Neuronal stem cell (in vitro differentiated cells): Measurements from ENCODE around the gene CRYGA.

Source experiments
- DNase-seq: peaks from one replicate; pipeline ENCODE4 v3.0.0-alpha.2; 2013; ENCODE audit warnings: low spot score
- H2AFZ ChIP-seq: one replicate; pipeline ENCODE4 v1.6.1; 2013; ENCODE audit warnings: mild to moderate bottlenecking, low read length, inconsistent platforms
- H2AK5ac ChIP-seq: 2 replicates; pipeline ENCODE4 v1.6.1; 2013; ENCODE audit warnings: low read depth, mild to moderate bottlenecking, inconsistent platforms, low read length, moderate library complexity, mixed read lengths
- H2BK120ac ChIP-seq: 2 replicates; pipeline ENCODE4 v1.6.1; 2013; ENCODE audit warnings: low read depth, mild to moderate bottlenecking, inconsistent platforms, low read length, moderate library complexity, mixed read lengths
- H2BK12ac ChIP-seq: one replicate; pipeline ENCODE4 v1.6.1; 2013; ENCODE audit warnings: low read length, inconsistent platforms
- H2BK15ac ChIP-seq: 2 replicates; pipeline ENCODE4 v1.6.1; 2013; ENCODE audit warnings: mild to moderate bottlenecking, low read length, inconsistent platforms, mixed read lengths
- H2BK5ac ChIP-seq: one replicate; pipeline ENCODE4 v1.6.1; 2013; ENCODE audit warnings: inconsistent platforms, mild to moderate bottlenecking, low read length, moderate library complexity
- H3K14ac ChIP-seq: one replicate; pipeline ENCODE4 v1.6.1; 2013; ENCODE audit warnings: low read length, inconsistent platforms
- H3K18ac ChIP-seq: 2 replicates; pipeline ENCODE4 v1.6.1; 2013; ENCODE audit warnings: low read length, inconsistent platforms
- H3K23ac ChIP-seq: 2 replicates; pipeline ENCODE4 v1.6.1; 2013; ENCODE audit warnings: low read depth, mild to moderate bottlenecking, mixed read lengths, low read length, inconsistent platforms; ENCODE audit not compliant: poor library complexity
- H3K27ac ChIP-seq: replicated peaks from 3 replicates; pipeline ENCODE4 v1.5.1; 2013; ENCODE audit warnings: low read length, inconsistent platforms
- H3K27me3 ChIP-seq, 3 experiments: 2 replicates each; pipeline ENCODE4 v1.6.1; 2013; ENCODE audit warnings: low read length in 3 of 3, mild to moderate bottlenecking in 2 of 3, inconsistent platforms in 1 of 3, low read depth in 1 of 3, mixed read lengths in 1 of 3, moderate library complexity in 1 of 3; ENCODE audit not compliant: control insufficient read depth in 3 of 3, insufficient read depth in 3 of 3
- H3K36me3 ChIP-seq, 2 donors: replicated peaks in 1 of 2; 2 replicates each; pipeline ENCODE4 v1.6.1; 2013; ENCODE audit warnings: low read length in 2 of 2; ENCODE audit not compliant: control insufficient read depth in 2 of 2, insufficient read depth in 2 of 2
- H3K4ac ChIP-seq: 2 replicates; pipeline ENCODE4 v1.6.1; 2013; ENCODE audit warnings: inconsistent platforms, mild to moderate bottlenecking, low read length, moderate library complexity
- H3K4me1 ChIP-seq, 2 donors: 1 replicate in 1 of 2; 2 replicates in 1 of 2; pipeline ENCODE4 v1.6.1; 2013; ENCODE audit warnings: low read length in 2 of 2, low read depth in 1 of 2; ENCODE audit not compliant: control insufficient read depth in 2 of 2, insufficient read depth in 1 of 2
- H3K4me2 ChIP-seq: one replicate; pipeline ENCODE4 v1.6.1; 2013; ENCODE audit warnings: mild to moderate bottlenecking, low read length, inconsistent platforms; ENCODE audit not compliant: insufficient read depth, poor library complexity, severe bottlenecking
- H3K4me3 ChIP-seq, 2 donors: 2 replicates each; pipeline ENCODE4 v1.5.1; 2013; ENCODE audit warnings: low read length in 2 of 2, mild to moderate bottlenecking in 2 of 2, inconsistent platforms in 1 of 2, moderate library complexity in 1 of 2
- H3K79me1 ChIP-seq: one replicate; pipeline ENCODE4 v1.6.1; 2013; ENCODE audit warnings: low read depth, mild to moderate bottlenecking, inconsistent platforms, low read length, moderate library complexity
- H3K9ac ChIP-seq: one replicate; pipeline ENCODE4 v1.6.1; 2013; ENCODE audit warnings: mild to moderate bottlenecking, low read depth, low read length, inconsistent platforms; ENCODE audit not compliant: poor library complexity
- H3K9me3 ChIP-seq, 2 donors: replicated peaks in 1 of 2; 2 replicates each; pipeline versions ENCODE3 to v1.6.1; 2013; ENCODE audit warnings: low read length in 2 of 2, mild to moderate bottlenecking in 2 of 2, inconsistent platforms in 1 of 2, low read depth in 1 of 2, mixed read lengths in 1 of 2, moderate library complexity in 1 of 2; ENCODE audit not compliant: control insufficient read depth in 2 of 2, insufficient read depth in 1 of 2
- H4K8ac ChIP-seq: one replicate; pipeline ENCODE4 v1.6.1; 2013; ENCODE audit warnings: low read depth, mild to moderate bottlenecking, inconsistent platforms, low read length, moderate library complexity
- H4K91ac ChIP-seq: one replicate; pipeline ENCODE4 v1.6.1; 2013; ENCODE audit warnings: low read length, low read depth, mild to moderate bottlenecking, inconsistent platforms; ENCODE audit not compliant: poor library complexity
- WGBS, 2 donors: extraction: QIAGEN DNeasy Blood & Tissue Kit; methylation state at CpG; one replicate each; pipeline ENCODE4 v1.1.7; 2013; ENCODE audit warnings: missing lambda C conversion rate in 2 of 2, mixed read lengths in 1 of 2; ENCODE audit not compliant: insufficient read length in 2 of 2, insufficient replicate concordance in 1 of 2; ENCODE audit errors: extremely low coverage in 2 of 2; 5-methylcytosine and 5-hydroxymethylcytosine counted together

Gene CRYGA

GRCh38 chr2:208204166-208204565, 40.8 kb upstream of the CRYGA start:
- H2BK120ac ChIP-seq, result no peak overlapping the region
- H3K4me3 ChIP-seq, result no peak overlapping the region
- H3K79me1 ChIP-seq, result no peaks in the 10 kb centered on the region
- H3K9me3 ChIP-seq, result no peaks in the 10 kb centered on the region
- H3K27me3 ChIP-seq, result no peaks in the 10 kb centered on the region
- no peak overlapping the region for H2BK12ac ChIP-seq
- no peak overlapping the region for H3K18ac ChIP-seq
- no peak overlapping the region for H3K4me2 ChIP-seq
- H3K23ac ChIP-seq, result no peak overlapping the region
- no peak for DNase-seq
- H2AK5ac ChIP-seq, result no peak overlapping the region
- no peak overlapping the region for H3K9ac ChIP-seq
- H3K4me1 ChIP-seq, result peaks cover 0 to 6% of the 10 kb centered on the region in 2 donors
- no peak overlapping the region for H4K91ac ChIP-seq
- WGBS, 2 donors, result no CpG with 5 or more reads among the region's 5 CpGs
- H4K8ac ChIP-seq, result no peak overlapping the region
- H3K4ac ChIP-seq, result no peak overlapping the region
- no peak overlapping the region for H2BK15ac ChIP-seq
- no peaks in the 10 kb centered on the region for H3K36me3 ChIP-seq
- H3K27ac ChIP-seq, result no peak overlapping the region
- H3K14ac ChIP-seq, result no peak overlapping the region
- H2AFZ ChIP-seq, result peak overlapping the region; percentile 48
- no peak overlapping the region for H2BK5ac ChIP-seq

GRCh38 chr2:208195531-208195930, 32.1 kb upstream of the CRYGA start:
- H3K9me3 ChIP-seq, result no peaks in the 10 kb centered on the region
- no peak overlapping the region for H4K91ac ChIP-seq

GRCh38 chr2:208192611-208193236, 29.3 kb upstream of the CRYGA start:
- no peak for DNase-seq
- no peak overlapping the region for H3K9ac ChIP-seq
- WGBS, 2 donors, result no CpG with 5 or more reads among the region's 8 CpGs
- no peak overlapping the region for H2BK15ac ChIP-seq
- no peak overlapping the region for H4K91ac ChIP-seq
- no peak overlapping the region for H3K14ac ChIP-seq
- H2AFZ ChIP-seq, result peak overlapping the region; percentile 78
- H3K18ac ChIP-seq, result peak overlapping the region; percentile 59
- no peaks in the 10 kb centered on the region for H3K9me3 ChIP-seq
- no peak overlapping the region for H3K27ac ChIP-seq
- no peak overlapping the region for H2BK5ac ChIP-seq
- no peak overlapping the region for H3K4me2 ChIP-seq
- H2BK12ac ChIP-seq, result no peak overlapping the region
- peak overlapping the region; percentile 81 for H3K23ac ChIP-seq
- H3K36me3 ChIP-seq, result no peaks in the 10 kb centered on the region
- no peak overlapping the region for H3K4me3 ChIP-seq
- no peak overlapping the region for H2BK120ac ChIP-seq
- no peaks in the 10 kb centered on the region for H3K27me3 ChIP-seq
- peak overlapping the region; percentile 59 for H2AK5ac ChIP-seq
- H3K4me1 ChIP-seq, result peaks cover 17 to 43% of the 10 kb centered on the region in 2 donors
- H4K8ac ChIP-seq, result no peak overlapping the region
- no peak overlapping the region for H3K4ac ChIP-seq
- no peaks in the 10 kb centered on the region for H3K79me1 ChIP-seq

More at GRCh38 chr2:208195531-208195930, 32.1 kb upstream of the CRYGA start:
- Histone ChIP-seq H3K4me3 (no peak overlapping the region), H3K4me1 (peaks cover 6 to 33% of the 10 kb centered on the region in 2 donors), H3K79me1 (no peaks in the 10 kb centered on the region), H3K14ac (no peak overlapping the region), H2BK120ac (no peak overlapping the region), H3K27me3 (no peaks in the 10 kb centered on the region), H4K8ac (no peak overlapping the region), H3K18ac (no peak overlapping the region), H2AK5ac (no peak overlapping the region), H3K4me2 (no peak overlapping the region), H3K9ac (no peak overlapping the region), H2AFZ (peak overlapping the region; percentile 60), H3K27ac (no peak overlapping the region), H2BK5ac (no peak overlapping the region), H2BK12ac (no peak overlapping the region), H2BK15ac (no peak overlapping the region), H3K4ac (no peak overlapping the region), H3K36me3 (no peaks in the 10 kb centered on the region), H3K23ac (no peak overlapping the region)
- DNase-seq, result no peak
- WGBS, 2 donors, result no CpG with 5 or more reads among the region's 3 CpGs

DNA sequence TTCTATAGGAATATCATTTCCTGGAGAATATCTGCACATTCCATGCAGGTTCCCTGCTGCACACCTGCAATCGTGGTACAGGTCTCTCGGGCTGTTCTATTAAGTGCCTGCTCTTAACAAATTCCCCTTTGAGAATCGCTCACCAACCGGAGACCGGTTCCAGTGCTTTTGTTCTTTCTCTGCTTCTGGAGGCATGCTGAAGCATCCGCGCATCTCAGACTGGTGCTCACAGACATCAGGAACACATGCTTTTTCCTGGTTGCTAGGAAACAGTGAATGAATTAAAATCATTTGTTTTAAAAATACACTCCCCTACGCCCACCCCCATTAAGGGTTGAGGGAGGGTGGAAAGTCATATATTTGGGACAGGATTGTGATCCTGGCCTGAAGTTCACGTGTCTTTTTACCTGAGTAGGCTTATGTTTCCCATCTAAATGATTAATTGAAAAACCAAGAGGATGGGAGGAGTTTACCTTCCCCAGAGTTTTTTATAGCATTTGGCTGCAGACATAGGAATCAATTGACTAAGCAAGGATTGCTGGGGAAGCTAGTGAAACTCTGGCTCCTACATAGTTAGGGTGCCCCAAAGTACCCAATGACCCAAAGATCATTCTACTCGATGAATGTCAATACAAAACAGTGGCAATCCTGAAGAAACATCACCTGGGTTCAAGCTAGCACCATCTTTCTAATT, 26.6 kb upstream of the CRYGA start, which contains the start of gene C2orf80:
C2orf80 (minus strand) TSS at position 221 of the 694 bp plus-strand sequence. CDS start 3,044 bp downstream, outside the sequence.
- no peaks in the 10 kb centered on the region for H3K9me3 ChIP-seq
- H3K27me3 ChIP-seq, result no peaks in the 10 kb centered on the region
- no peak within 1 kb of the TSS for H2AK5ac ChIP-seq

More for the DNA sequence above, 26.6 kb upstream of the CRYGA start, which contains the start of gene C2orf80:
- Histone ChIP-seq H3K14ac (no peak within 1 kb of the TSS), H2BK120ac (no peak within 1 kb of the TSS), H4K91ac (no peak within 1 kb of the TSS), H3K4ac (no peak within 1 kb of the TSS), H4K8ac (no peak within 1 kb of the TSS), H3K4me1 (peaks cover 17 to 46% of the 10 kb centered on the region in 2 donors), H3K23ac (no peak within 1 kb of the TSS), H3K36me3 (no peaks in the 10 kb centered on the region), H3K9ac (peak within 1 kb of the TSS; percentile 3), H3K4me2 (peak within 1 kb of the TSS; percentile 34), H3K18ac (no peak within 1 kb of the TSS), H3K27ac (peak within 1 kb of the TSS; percentile 84), H3K79me1 (no peaks in the 10 kb centered on the region), H2AFZ (peak within 1 kb of the TSS; percentile 69), H2BK15ac (no peak within 1 kb of the TSS), H2BK5ac (no peak within 1 kb of the TSS), H2BK12ac (peak within 1 kb of the TSS; percentile 75), H3K4me3 (peak within 1 kb of the TSS in 1 of 2 donors; percentile 37)
- no CpG with 5 or more reads among the region's 10 CpGs for WGBS, 2 donors
- DNase-seq, result peak; percentile 37
